Natural killer cell (primary cell): ENCODE data around the gene MBP. TPM values are rescaled to one million over a fixed set of nuclear protein-coding genes. Genes with fewer than 3 reads are reported as not detected.

Source experiments
- ATAC-seq, 3 donors: fragments of 150-1000 bp in 2 of 3; fragments of 200-7000 bp in 1 of 3; cut with Tn5 transposase; 1 replicate in 1 of 3; 2 replicates in 2 of 3; pipeline ENCODE4 v1.10.0; 2021; ENCODE audit warnings: mild to moderate bottlenecking in 2 of 3, moderate library complexity in 2 of 3
- DNase-seq, 2 donors: peaks; one replicate each; pipeline versions ENCODE4 v3.0.0 to v3.0.0-alpha.2; 2013 to 2021; ENCODE audit warnings: mixed read lengths in 1 of 2
- H3K27ac ChIP-seq: one replicate; pipeline ENCODE4 v1.5.1; 2013; ENCODE audit warnings: mild to moderate bottlenecking, low read length
- H3K27me3 ChIP-seq: one replicate; pipeline ENCODE4 v1.6.1; 2013; ENCODE audit warnings: low read length; ENCODE audit not compliant: control insufficient read depth, insufficient read depth
- H3K36me3 ChIP-seq: one replicate; pipeline ENCODE4 v1.6.1; 2013; ENCODE audit warnings: low read length; ENCODE audit not compliant: control insufficient read depth, insufficient read depth
- H3K4me1 ChIP-seq: one replicate; pipeline ENCODE4 v1.6.1; 2013; ENCODE audit warnings: low read length; ENCODE audit not compliant: control insufficient read depth, insufficient read depth
- H3K4me3 ChIP-seq: one replicate; pipeline ENCODE4 v1.5.1; 2013; ENCODE audit warnings: low read length
- H3K9me3 ChIP-seq: one replicate; pipeline ENCODE4 v1.6.1; 2013; ENCODE audit warnings: low read length; ENCODE audit not compliant: control insufficient read depth, insufficient read depth
- H3K27ac Mint-ChIP-seq, 2 donors: one replicate each; pipeline ENCODE4 v1.8.0; 2022; ENCODE audit warnings: mild to moderate bottlenecking in 2 of 2, mixed read lengths in 2 of 2, moderate library complexity in 1 of 2
- H3K27me3 Mint-ChIP-seq, 2 donors: one replicate each; pipeline ENCODE4 v1.8.0; 2022; ENCODE audit warnings: low read depth in 2 of 2, mixed read lengths in 2 of 2
- H3K36me3 Mint-ChIP-seq: one replicate; pipeline ENCODE4 v1.8.0; 2022; ENCODE audit warnings: mixed read lengths
- H3K4me1 Mint-ChIP-seq, 2 donors: one replicate each; pipeline ENCODE4 v1.8.0; 2022; ENCODE audit warnings: mixed read lengths in 2 of 2
- H3K4me3 Mint-ChIP-seq: one replicate; pipeline ENCODE4 v1.8.0; 2022; ENCODE audit warnings: mild to moderate bottlenecking, moderate library complexity, mixed read lengths
- H3K9me3 Mint-ChIP-seq, 2 donors: one replicate each; pipeline ENCODE4 v1.8.0; 2022; ENCODE audit warnings: mixed read lengths in 2 of 2
- WGBS: methylation state at CpG from one replicate; pipeline ENCODE4 v1.1.7; 2013; ENCODE audit warnings: missing lambda C conversion rate; ENCODE audit not compliant: insufficient coverage; 5-methylcytosine and 5-hydroxymethylcytosine counted together
- intact Hi-C: fragments of 100-400 bp; cut with micrococcal nuclease; formaldehyde crosslinking; loops from one replicate; pipeline ENCODE4 v1.14.2; 2022
- total RNA-seq, 4 donors: library from RNA; stranded (reverse); fragments of 120-200 nt in 1 of 4; gene quantifications; one replicate each; pipeline versions ENCODE4 v1.2.3 to v1.2.4, GENCODE V29; 2013 to 2022
- TF ChIP-seq, protein P1 (sequence below): fragments of 200-600 bp; IDR thresholded peaks from one replicate; pipeline ENCODE4 v1.8.0; 2022; ENCODE audit warnings: antibody characterized with exemption

The MBP gene
- total RNA-seq, 3 donors from 2014 or later (not counting 1 experiment from before 2014, with no cell fraction given), result 183 to 344 (median 325) TPM

DNA sequence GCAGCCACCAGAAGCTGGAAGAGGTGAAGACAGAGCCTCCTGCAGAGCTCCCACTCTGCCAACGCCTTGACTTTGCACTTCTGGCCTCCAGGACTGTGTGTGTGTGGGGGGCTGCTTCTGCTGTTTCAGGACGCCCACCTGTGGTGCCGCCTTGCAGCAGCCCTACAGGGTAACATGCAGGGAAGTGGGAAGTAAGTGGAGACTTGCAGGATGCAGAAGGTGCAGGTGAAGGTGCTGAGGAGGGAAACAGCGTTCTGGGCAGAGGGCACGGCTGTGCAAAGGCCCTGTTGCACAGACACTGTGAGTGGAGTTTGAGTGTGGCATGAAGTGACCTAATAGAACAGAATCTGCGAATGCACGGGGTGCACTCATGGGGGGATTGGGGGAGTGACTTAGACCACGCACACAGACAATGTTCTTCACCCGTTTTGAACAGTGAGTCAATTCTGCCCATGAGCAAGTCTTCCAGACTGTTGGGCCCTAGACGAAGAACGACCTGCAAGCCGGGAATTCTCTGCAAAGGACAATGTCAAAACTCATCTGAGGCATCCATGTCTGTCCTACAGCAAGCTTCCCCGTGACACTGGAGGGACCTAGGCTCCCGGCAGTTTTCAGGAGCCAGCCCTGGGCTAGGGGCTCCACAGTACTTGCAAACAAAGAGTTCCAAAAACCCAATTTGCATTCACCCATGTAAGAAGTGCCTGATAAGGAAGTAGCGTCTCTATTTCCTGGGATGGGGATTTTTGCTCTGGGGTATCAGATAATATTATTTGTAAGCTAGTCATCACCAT, 19.0 kb downstream of the MBP start:
- peak overlapping the region; percentile 75 for H3K4me3 Mint-ChIP-seq
- H3K4me1 Mint-ChIP-seq, result peaks cover 87 to 93% of the 10 kb centered on the region in 2 donors
- intact Hi-C loops, result loop anchor here (1.0 to 2.0 kb wide), 3 partner anchors 7 to 13 kb away; no protein-coding TSS in a partner anchor
- TF ChIP-seq, protein P1, sequence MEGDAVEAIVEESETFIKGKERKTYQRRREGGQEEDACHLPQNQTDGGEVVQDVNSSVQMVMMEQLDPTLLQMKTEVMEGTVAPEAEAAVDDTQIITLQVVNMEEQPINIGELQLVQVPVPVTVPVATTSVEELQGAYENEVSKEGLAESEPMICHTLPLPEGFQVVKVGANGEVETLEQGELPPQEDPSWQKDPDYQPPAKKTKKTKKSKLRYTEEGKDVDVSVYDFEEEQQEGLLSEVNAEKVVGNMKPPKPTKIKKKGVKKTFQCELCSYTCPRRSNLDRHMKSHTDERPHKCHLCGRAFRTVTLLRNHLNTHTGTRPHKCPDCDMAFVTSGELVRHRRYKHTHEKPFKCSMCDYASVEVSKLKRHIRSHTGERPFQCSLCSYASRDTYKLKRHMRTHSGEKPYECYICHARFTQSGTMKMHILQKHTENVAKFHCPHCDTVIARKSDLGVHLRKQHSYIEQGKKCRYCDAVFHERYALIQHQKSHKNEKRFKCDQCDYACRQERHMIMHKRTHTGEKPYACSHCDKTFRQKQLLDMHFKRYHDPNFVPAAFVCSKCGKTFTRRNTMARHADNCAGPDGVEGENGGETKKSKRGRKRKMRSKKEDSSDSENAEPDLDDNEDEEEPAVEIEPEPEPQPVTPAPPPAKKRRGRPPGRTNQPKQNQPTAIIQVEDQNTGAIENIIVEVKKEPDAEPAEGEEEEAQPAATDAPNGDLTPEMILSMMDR, result no peak
- no peaks in the 10 kb centered on the region for H3K9me3 Mint-ChIP-seq
- H3K27me3 Mint-ChIP-seq, result no peaks in the 10 kb centered on the region
- H3K27ac Mint-ChIP-seq, result peak overlapping the region; percentile 87 to 94
- H3K4me3 ChIP-seq, result no peak overlapping the region
- WGBS, result 82% methylated on average over 14 of the region's 15 CpGs
- peaks cover 58% of the 10 kb centered on the region for H3K36me3 ChIP-seq
- H3K27me3 ChIP-seq, result no peaks in the 10 kb centered on the region
- H3K9me3 ChIP-seq, result no peaks in the 10 kb centered on the region
- H3K27ac ChIP-seq, result peak overlapping the region; percentile 80
- H3K36me3 Mint-ChIP-seq, result no peaks in the 10 kb centered on the region
- peaks cover 83% of the 10 kb centered on the region for H3K4me1 ChIP-seq
- ATAC-seq (no peak), DNase-seq (peak in 1 of 2 donors; percentile 14)

DNA sequence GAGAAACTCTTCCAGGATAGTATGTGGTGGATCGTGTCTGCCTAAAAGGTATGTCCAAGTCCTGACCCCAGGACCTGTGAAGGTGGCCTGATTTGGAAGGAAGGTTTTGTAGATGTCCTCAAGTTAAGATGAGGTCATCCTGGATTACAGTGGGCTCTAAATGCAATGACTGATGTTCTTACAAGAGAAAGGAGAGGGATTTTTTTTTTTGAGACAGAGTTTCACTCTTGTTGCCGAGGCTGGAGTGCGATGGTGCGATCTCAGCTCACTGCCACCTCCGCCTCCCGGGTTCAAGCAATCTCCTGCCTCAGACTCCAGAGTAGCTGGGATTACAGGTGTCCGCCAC, 19.9 kb downstream of the MBP start:
- ATAC-seq, result no peak
- no peak for DNase-seq

DNA sequence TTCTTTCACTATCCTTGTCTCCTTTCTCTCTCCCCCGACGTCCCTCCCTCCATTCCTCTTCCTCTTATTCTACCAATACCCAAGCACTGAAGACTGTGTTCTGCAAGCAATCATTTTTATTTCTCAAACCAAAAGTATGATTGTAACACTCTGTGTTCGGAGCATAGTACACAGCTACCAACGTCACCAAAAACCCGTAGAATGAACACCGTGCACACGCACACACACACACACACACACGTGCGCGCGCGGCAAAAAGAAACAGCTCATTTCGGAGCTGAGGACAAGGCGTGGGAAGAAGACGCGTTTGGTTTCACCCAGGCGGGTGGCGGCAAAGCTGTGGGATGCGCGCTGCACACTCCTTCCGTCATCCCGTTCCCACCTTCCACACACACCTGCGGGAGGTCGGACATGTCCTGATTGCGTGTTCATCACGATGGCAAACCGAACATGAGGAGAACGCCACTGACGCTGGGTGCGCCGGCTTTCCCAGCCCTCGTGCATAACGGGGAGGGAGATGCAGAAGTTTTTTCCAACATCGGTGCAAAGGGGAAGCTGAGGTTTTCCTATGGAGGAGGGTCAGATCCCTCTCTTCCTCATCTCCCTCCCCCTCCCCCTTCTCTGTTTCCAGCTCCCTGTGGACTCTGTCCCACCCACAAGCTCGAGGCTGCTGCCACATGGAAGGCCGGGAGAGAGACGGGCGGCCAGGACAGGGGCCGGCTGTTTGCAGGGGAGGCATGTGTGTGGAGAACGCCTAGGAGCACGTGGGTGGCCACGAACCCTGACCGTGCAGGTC, 20.4 kb downstream of the MBP start:
- no peak overlapping the region for H3K4me3 ChIP-seq
- WGBS, result 70% methylated on average over 42 of the region's 43 CpGs
- peaks cover 92% of the 10 kb centered on the region for H3K4me1 ChIP-seq
- peaks cover 54% of the 10 kb centered on the region for H3K36me3 ChIP-seq
- no peaks in the 10 kb centered on the region for H3K9me3 ChIP-seq
- Mint-ChIP-seq H3K9me3 (no peaks in the 10 kb centered on the region), H3K36me3 (no peaks in the 10 kb centered on the region), H3K4me1 (peaks cover 95 to 99% of the 10 kb centered on the region in 2 donors), H3K27me3 (no peaks in the 10 kb centered on the region), H3K27ac (peak overlapping the region; percentile 87 to 94), H3K4me3 (peak overlapping the region; percentile 70)
- H3K27me3 ChIP-seq, result no peaks in the 10 kb centered on the region
- TF ChIP-seq, protein P1, result no peak
- intact Hi-C loops, result no loop called here
- DNase-seq (peak in 1 of 2 donors; percentile 16), ATAC-seq (no peak)
- H3K27ac ChIP-seq, result peak overlapping the region; percentile 74

More for the DNA sequence above, 19.9 kb downstream of the MBP start:
- Histone ChIP-seq H3K27me3 (no peaks in the 10 kb centered on the region), H3K27ac (peak overlapping the region; percentile 74), H3K4me1 (peaks cover 86% of the 10 kb centered on the region), H3K9me3 (no peaks in the 10 kb centered on the region), H3K36me3 (peaks cover 54% of the 10 kb centered on the region), H3K4me3 (no peak overlapping the region)
- WGBS, result 80% methylated on average over 5 of the region's 7 CpGs
- no peaks in the 10 kb centered on the region for H3K27me3 Mint-ChIP-seq
- H3K4me3 Mint-ChIP-seq, result peak overlapping the region; percentile 59
- H3K4me1 Mint-ChIP-seq, result peaks cover 93 to 99% of the 10 kb centered on the region in 2 donors
- no peaks in the 10 kb centered on the region for H3K36me3 Mint-ChIP-seq
- intact Hi-C loops, result no loop called here
- peak overlapping the region; percentile 87 to 94 for H3K27ac Mint-ChIP-seq
- H3K9me3 Mint-ChIP-seq, result no peaks in the 10 kb centered on the region
- TF ChIP-seq, protein P1, result no peak
